ENCODE results near the gene RAD51. TPM values are rescaled to one million over a fixed set of nuclear protein-coding genes. Genes with fewer than 3 reads are reported as not detected.

Gene RAD51
- total RNA-seq, 1 experiment from 2014 or later = 20.9 TPM

GRCh38 chr15:40685376-40685775, 9.6 kb upstream of the RAD51 start:
- no peak for ATAC-seq
- no TSS peak for BruUV-seq (replicated peaks)

GRCh38 chr15:40688932-40689799, 5.8 kb upstream of the RAD51 start:
- CTCF ChIA-PET = no interaction called here
- no peaks in the 10 kb centered on the region for H3K9me2 ChIP-seq (ENCODE audit: insufficient read depth)
- no peak overlapping the region for H2AFZ ChIP-seq (ENCODE audit: low read depth, low read length, poor library complexity, severe bottlenecking)
- no peaks in the 10 kb centered on the region for H3K27me3 ChIP-seq (ENCODE audit: insufficient read depth, low read length)
- no peak for DNase-seq (ENCODE audit: low read depth, low spot score)
- ATAC-seq = no peak
- H3K36me3 ChIP-seq (ENCODE audit: control insufficient read depth in 1 of 2, insufficient read depth in 2 of 2, low read length in 2 of 2) = no peaks in the 10 kb centered on the region
- H3K4me1 ChIP-seq (ENCODE audit: control insufficient read depth in 1 of 2, insufficient read depth in 2 of 2, low read length in 2 of 2) = peaks cover 7 to 17% of the 10 kb centered on the region in 2 experiments; a peak in 3 of 4 replicates
- H3K9ac ChIP-seq (ENCODE audit: low read length) = no peak overlapping the region
- POLR2A ChIA-PET = no interaction called here
- no peak overlapping the region for H3K4me3 ChIP-seq (replicated peaks in 1 of 2; ENCODE audit: low read depth in 1 of 2, low read length in 2 of 2)
- no peak overlapping the region for H3K4me2 ChIP-seq (ENCODE audit: low read length)
- H3K9me3 ChIP-seq (ENCODE audit: control insufficient read depth in 1 of 2, insufficient read depth in 1 of 2, low read depth in 1 of 2, low read length in 2 of 2) = no peaks in the 10 kb centered on the region
- intact Hi-C loops (cut with micrococcal nuclease) = no loop called here
- H4K20me1 ChIP-seq (ENCODE audit: insufficient read depth) = no peaks in the 10 kb centered on the region
- RAD21 ChIA-PET (ENCODE audit: low non-redundant PET in 1 of 2, low total read pairs in 2 of 2, uncharacterized antibody in 2 of 2, unreplicated experiment in 2 of 2) = no interaction called here
- H3K79me2 ChIP-seq (ENCODE audit: insufficient read depth, low read length) = peaks cover 4% of the 10 kb centered on the region; the same call in 1 of the 2 replicates
- no peak overlapping the region for H3K27ac ChIP-seq (ENCODE audit: low read depth, low read length)
- TF ChIP-seq ZFX (IDR thresholded peaks at IDR 0.05) (no peak), EZH2phosphoT487 (IDR thresholded peaks at IDR 0.05; ENCODE audit: borderline replicate concordance) (no peak)
- BruUV-seq (replicated peaks) = no TSS peak

More at GRCh38 chr15:40685376-40685775, 9.6 kb upstream of the RAD51 start:
- intact Hi-C loops (cut with micrococcal nuclease) = no loop called here
- Histone ChIP-seq H3K79me2 (ENCODE audit: insufficient read depth, low read length) (no peaks in the 10 kb centered on the region), H3K27ac (ENCODE audit: low read depth, low read length) (no peak overlapping the region), H3K9ac (ENCODE audit: low read length) (no peak overlapping the region), H3K9me2 (ENCODE audit: insufficient read depth) (no peaks in the 10 kb centered on the region), H3K4me1 (ENCODE audit: control insufficient read depth in 1 of 2, insufficient read depth in 2 of 2, low read length in 2 of 2) (no peaks in the 10 kb centered on the region), H3K9me3 (ENCODE audit: control insufficient read depth in 1 of 2, insufficient read depth in 1 of 2, low read depth in 1 of 2, low read length in 2 of 2) (no peaks in the 10 kb centered on the region), H3K36me3 (ENCODE audit: control insufficient read depth in 1 of 2, insufficient read depth in 2 of 2, low read length in 2 of 2) (no peaks in the 10 kb centered on the region), H2AFZ (ENCODE audit: low read depth, low read length, poor library complexity, severe bottlenecking) (no peak overlapping the region), H3K4me3 (replicated peaks in 1 of 2; ENCODE audit: low read depth in 1 of 2, low read length in 2 of 2) (no peak overlapping the region), H4K20me1 (ENCODE audit: insufficient read depth) (no peaks in the 10 kb centered on the region), H3K4me2 (ENCODE audit: low read length) (no peak overlapping the region), H3K27me3 (ENCODE audit: insufficient read depth, low read length) (no peaks in the 10 kb centered on the region)
- CTCF ChIA-PET = no interaction called here
- POLR2A ChIA-PET = interaction anchor here (1.5 kb wide), 1 partner anchor 9 kb away, joined by 4 read pairs; the partner anchor contains the start of gene RAD51
- DNase-seq (ENCODE audit: low read depth, low spot score) = no peak
- TF ChIP-seq SRF (IDR thresholded peaks at IDR 0.05; ENCODE audit: low read depth) (no peak), ELF1 (IDR thresholded peaks at IDR 0.05; ENCODE audit: borderline replicate concordance, low read depth) (no peak), ATF3 (IDR thresholded peaks at IDR 0.05) (no peak), SP1 (IDR thresholded peaks at IDR 0.05; ENCODE audit: low read depth) (no peak), ZNF274 (IDR thresholded peaks at IDR 0.05; ENCODE audit: low read depth, low read length) (no peak), RAD21 (IDR thresholded peaks at IDR 0.05; ENCODE audit: low read depth) (no peak)
- RAD21 ChIA-PET (ENCODE audit: low non-redundant PET in 1 of 2, low total read pairs in 2 of 2, uncharacterized antibody in 2 of 2, unreplicated experiment in 2 of 2) = no interaction called here

Data from HCT116 (cell line).